ENCODE measurements around the gene C2CD3.

C2CD3 gene

GRCh38 chr11:74170694-74171629 is at the start of gene C2CD3, which contains the start of gene PPME1:
Gene C2CD3, minus strand, starts transcription at chr11:74171002. Its CDS starts 210 bp downstream, at chr11:74170792.
Gene PPME1, plus strand, starts transcription at chr11:74171289. Its CDS starts 133 bp downstream, at chr11:74171422.
- DNase-seq, result peak; percentile 95

GRCh38 chr11:74220376-74220775 is 49.6 kb upstream of the C2CD3 start:
- DNase-seq, result no peak

GRCh38 chr11:74212533-74212932 is 41.7 kb upstream of the C2CD3 start:
- DNase-seq, result no peak

- DNase-seq, result no peak
Measured at GRCh38 chr11:74208507-74208906, 37.7 kb upstream of the C2CD3 start.

GRCh38 chr11:74206746-74207145 is 35.9 kb upstream of the C2CD3 start:
- DNase-seq, result no peak

- DNase-seq, result no peak
Measured at GRCh38 chr11:74205181-74205580, 34.4 kb upstream of the C2CD3 start.

- no peak for DNase-seq
Measured at GRCh38 chr11:74204701-74205100, 33.9 kb upstream of the C2CD3 start.

GRCh38 chr11:74203966-74204365 is 33.2 kb upstream of the C2CD3 start:
- no peak for DNase-seq

- no peak for DNase-seq
Measured at GRCh38 chr11:74196781-74197486, 26.1 kb upstream of the C2CD3 start.

- no peak for DNase-seq
Measured at GRCh38 chr11:74195828-74196227, 25.0 kb upstream of the C2CD3 start.

GRCh38 chr11:74185695-74186094 is 14.9 kb upstream of the C2CD3 start:
- DNase-seq, result no peak

GRCh38 chr11:74185285-74185684 is 14.5 kb upstream of the C2CD3 start:
- DNase-seq, result no peak

- no peak for DNase-seq
Measured at GRCh38 chr11:74182635-74183034, 11.8 kb upstream of the C2CD3 start.

- DNase-seq, result no peak
Measured at GRCh38 chr11:74179234-74180052, 8.6 kb upstream of the C2CD3 start.

GRCh38 chr11:74175920-74176319 is 5.1 kb upstream of the C2CD3 start:
- DNase-seq, result no peak

- no peak for DNase-seq
Measured at GRCh38 chr11:74171997-74172396, 1.2 kb upstream of the C2CD3 start.

GRCh38 chr11:74171630-74171968 is 797 bp upstream of the C2CD3 start:
- no peak for DNase-seq

GRCh38 chr11:74169738-74170458 is 904 bp downstream of the C2CD3 start:
- DNase-seq, result no peak

GRCh38 chr11:74168838-74169237 is 2.0 kb downstream of the C2CD3 start:
- DNase-seq, result no peak

GRCh38 chr11:74162681-74163467 is 7.9 kb downstream of the C2CD3 start:
- no peak for DNase-seq

GRCh38 chr11:74159642-74160041 is 11.2 kb downstream of the C2CD3 start:
- DNase-seq, result no peak

GRCh38 chr11:74157169-74157568 is 13.6 kb downstream of the C2CD3 start:
- DNase-seq, result no peak

Measured in activated CD8-positive, alpha-beta memory T cell treated with anti-CD3 and anti-CD28 coated beads, Interleukin-2, amount 50 U/mL, for 48 hours (primary cell).